Measurements from ENCODE around the gene NRXN2. TPM values are rescaled to one million over a fixed set of nuclear protein-coding genes. Genes with fewer than 3 reads are reported as not detected.

NRXN2 gene
- total RNA-seq, 1 donor from 2014 or later, result 9.8 TPM

DNA sequence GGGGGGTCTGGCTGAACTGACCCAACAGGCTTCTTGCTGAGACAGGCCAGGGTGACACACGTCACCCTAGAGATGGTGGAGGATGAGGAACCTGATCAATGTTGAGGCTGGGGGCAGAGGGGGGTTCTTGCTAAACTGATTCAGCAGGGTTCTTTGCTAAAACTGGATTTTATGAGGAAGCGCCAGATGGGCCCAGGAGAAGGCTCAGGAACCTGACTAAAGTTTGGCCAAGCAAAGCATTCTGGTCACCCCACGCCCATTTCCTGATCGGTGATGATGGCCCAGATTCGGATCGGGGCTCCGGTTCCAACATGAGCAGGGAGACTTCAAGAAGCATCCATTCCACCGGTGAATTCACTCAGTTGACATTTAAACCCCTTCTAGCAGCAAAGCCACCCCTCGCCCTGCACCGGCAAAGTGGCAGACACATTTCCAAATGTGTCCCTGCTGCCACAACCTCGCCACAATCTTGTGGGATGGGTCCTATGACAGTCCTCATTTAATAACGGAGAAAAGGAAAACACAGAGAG, 166.2 kb downstream of the NRXN2 start:
- TF ChIP-seq, protein P1, sequence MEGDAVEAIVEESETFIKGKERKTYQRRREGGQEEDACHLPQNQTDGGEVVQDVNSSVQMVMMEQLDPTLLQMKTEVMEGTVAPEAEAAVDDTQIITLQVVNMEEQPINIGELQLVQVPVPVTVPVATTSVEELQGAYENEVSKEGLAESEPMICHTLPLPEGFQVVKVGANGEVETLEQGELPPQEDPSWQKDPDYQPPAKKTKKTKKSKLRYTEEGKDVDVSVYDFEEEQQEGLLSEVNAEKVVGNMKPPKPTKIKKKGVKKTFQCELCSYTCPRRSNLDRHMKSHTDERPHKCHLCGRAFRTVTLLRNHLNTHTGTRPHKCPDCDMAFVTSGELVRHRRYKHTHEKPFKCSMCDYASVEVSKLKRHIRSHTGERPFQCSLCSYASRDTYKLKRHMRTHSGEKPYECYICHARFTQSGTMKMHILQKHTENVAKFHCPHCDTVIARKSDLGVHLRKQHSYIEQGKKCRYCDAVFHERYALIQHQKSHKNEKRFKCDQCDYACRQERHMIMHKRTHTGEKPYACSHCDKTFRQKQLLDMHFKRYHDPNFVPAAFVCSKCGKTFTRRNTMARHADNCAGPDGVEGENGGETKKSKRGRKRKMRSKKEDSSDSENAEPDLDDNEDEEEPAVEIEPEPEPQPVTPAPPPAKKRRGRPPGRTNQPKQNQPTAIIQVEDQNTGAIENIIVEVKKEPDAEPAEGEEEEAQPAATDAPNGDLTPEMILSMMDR (IDR thresholded peaks at IDR 0.05; ENCODE audit: unreplicated experiment), result no peak
- Mint-ChIP-seq H3K4me3 (no peak overlapping the region), H3K9me3 (peaks cover 10% of the 10 kb centered on the region), H3K27ac (no peak overlapping the region), H3K4me1 (peaks cover 35% of the 10 kb centered on the region), H3K27me3 (ENCODE audit: low read depth) (peaks cover 9% of the 10 kb centered on the region), H3K36me3 (no peaks in the 10 kb centered on the region)
- DNase-seq (ENCODE audit: low spot score in 2 of 2, unreplicated experiment in 2 of 2), result no peak

Other genes with a start within 250 kb of the NRXN2 start
- gene SLC22A11, start 167.3 kb downstream of the NRXN2 start, total RNA-seq, result 0.09 to 0.13 TPM (median 0.09 TPM) in 3 replicates
- gene SLC22A12, start 132.0 kb downstream of the NRXN2 start, total RNA-seq, result not detected in 3 replicates
- gene RASGRP2, start 20.9 kb upstream of the NRXN2 start, total RNA-seq, result 1.4 to 2.0 TPM (median 1.8 TPM) in 3 replicates
- 6.4 to 7.6 TPM (median 7.1 TPM) in 3 replicates for gene PYGM, start 36.8 kb upstream of the NRXN2 start, total RNA-seq
- gene SF1, start 55.3 kb upstream of the NRXN2 start, total RNA-seq, result 529 to 536 TPM (median 533 TPM) in 3 replicates
- 23.7 to 25.8 TPM (median 25.0 TPM) in 3 replicates for gene MAP4K2, start 80.0 kb upstream of the NRXN2 start, total RNA-seq
- gene MEN1, start 87.4 kb upstream of the NRXN2 start, total RNA-seq, result 44.5 to 45.4 TPM (median 44.9 TPM) in 3 replicates
- 24.6 to 30.1 TPM (median 25.0 TPM) in 3 replicates for gene CDC42BPG, start 121.5 kb upstream of the NRXN2 start, total RNA-seq
- gene EHD1, start 155.4 kb upstream of the NRXN2 start, total RNA-seq, result 84.9 to 94.5 TPM (median 86.8 TPM) in 3 replicates
- 29.8 to 32.9 TPM (median 31.7 TPM) in 3 replicates for gene ATG2A, start 194.0 kb upstream of the NRXN2 start, total RNA-seq
- gene PPP2R5B, start 201.5 kb upstream of the NRXN2 start, total RNA-seq, result 12.3 to 14.4 TPM (median 13.5 TPM) in 3 replicates
- gene GPHA2, start 212.7 kb upstream of the NRXN2 start, total RNA-seq, result not detected in 3 replicates
- not detected in 3 replicates for gene MAJIN, start 248.9 kb upstream of the NRXN2 start, total RNA-seq